GM23338 (cell line): ENCODE results near the gene IFITM10. TPM values are rescaled to one million over a fixed set of nuclear protein-coding genes. Genes with fewer than 3 reads are reported as not detected.

Source experiments
- ATAC-seq: fragments of 200-7000 bp; cut with Tn5 transposase; 3 replicates; pipeline ENCODE4 v1.9.1; 2020
- DNase-seq: peaks from one replicate; pipeline ENCODE4 v3.0.0-alpha.2; 2015; ENCODE audit warnings: low spot score
- H2AFZ ChIP-seq: fragments of 200-600 bp; sonication (generic); 2 replicates; pipeline ENCODE4 v1.8.0; 2016; ENCODE audit warnings: antibody characterized with exemption, mild to moderate bottlenecking, moderate library complexity
- H3F3A ChIP-seq: fragments of 200-600 bp; sonication (generic); replicated peaks from 2 replicates; pipeline ENCODE4 v1.8.0; 2017; ENCODE audit warnings: antibody characterized with exemption, mixed run types, low read depth
- H3K27ac ChIP-seq: fragments of 200-600 bp; sonication (generic); 2 replicates; pipeline ENCODE4 v1.6.1; 2016; ENCODE audit warnings: low read depth
- H3K27me3 ChIP-seq: fragments of 200-600 bp; sonication (generic); 2 replicates; pipeline ENCODE4 v1.8.0; 2016; ENCODE audit warnings: mild to moderate bottlenecking, mixed run types, moderate library complexity; ENCODE audit not compliant: insufficient read depth
- H3K36me3 ChIP-seq: fragments of 200-600 bp; sonication (generic); 2 replicates; pipeline ENCODE4 v1.8.0; 2016; ENCODE audit warnings: mild to moderate bottlenecking; ENCODE audit not compliant: insufficient read depth
- H3K4me1 ChIP-seq: fragments of 200-600 bp; sonication (generic); 2 replicates; pipeline ENCODE4 v1.8.0; 2016; ENCODE audit warnings: mild to moderate bottlenecking, moderate library complexity; ENCODE audit not compliant: insufficient read depth
- H3K4me2 ChIP-seq: fragments of 200-600 bp; sonication (generic); 2 replicates; pipeline ENCODE4 v1.7.1; 2017; ENCODE audit warnings: mixed run types
- H3K4me3 ChIP-seq: fragments of 200-600 bp; sonication (generic); 2 replicates; pipeline ENCODE4 v1.6.1; 2016; ENCODE audit warnings: mixed run types
- H3K79me2 ChIP-seq: fragments of 200-600 bp; sonication (generic); replicated peaks from 2 replicates; pipeline ENCODE4 v1.8.0; 2017; ENCODE audit warnings: mild to moderate bottlenecking; ENCODE audit not compliant: insufficient read depth
- H3K9me2 ChIP-seq: fragments of 200-600 bp; sonication (generic); 2 replicates; pipeline ENCODE4 v1.8.0; 2017; ENCODE audit not compliant: insufficient read depth
- H4K20me1 ChIP-seq: fragments of 200-600 bp; sonication (generic); replicated peaks from 2 replicates; pipeline ENCODE4 v1.8.0; 2017; ENCODE audit warnings: mild to moderate bottlenecking; ENCODE audit not compliant: insufficient read depth
- H3K27ac Mint-ChIP-seq: 2 replicates; pipeline ENCODE4 v1.8.0; 2020; ENCODE audit warnings: inconsistent platforms, mild to moderate bottlenecking, moderate library complexity, mixed read lengths
- H3K27me3 Mint-ChIP-seq: 3 replicates; pipeline ENCODE4 v1.8.0; 2022; ENCODE audit warnings: low read depth, mild to moderate bottlenecking, moderate library complexity, mixed read lengths, inconsistent platforms; ENCODE audit not compliant: insufficient read depth, poor library complexity
- H3K36me3 Mint-ChIP-seq: 3 replicates; pipeline ENCODE4 v1.8.0; 2021; ENCODE audit warnings: low read depth, mild to moderate bottlenecking, inconsistent platforms, moderate library complexity, mixed read lengths
- H3K4me1 Mint-ChIP-seq: 3 replicates; pipeline ENCODE4 v1.8.0; 2020; ENCODE audit warnings: mild to moderate bottlenecking, inconsistent platforms, mixed read lengths
- H3K4me3 Mint-ChIP-seq: 3 replicates; pipeline ENCODE4 v1.8.0; 2021; ENCODE audit warnings: moderate library complexity, mild to moderate bottlenecking, inconsistent platforms, mixed read lengths
- H3K9me3 Mint-ChIP-seq: 3 replicates; pipeline ENCODE4 v1.8.0; 2020; ENCODE audit warnings: moderate library complexity, mild to moderate bottlenecking, inconsistent platforms, mixed read lengths
- CREB1 ChIP-seq: fragments of 250-450 bp; sonication (Bioruptor Pico); IDR thresholded peaks from 2 replicates; pipeline ENCODE4 v1.5.0; 2020; ENCODE audit warnings: low read depth, mild to moderate bottlenecking, moderate library complexity
- EZH2 ChIP-seq: fragments of 200-600 bp; sonication (generic); IDR thresholded peaks from one replicate; pipeline ENCODE4 v1.8.0; 2017; ENCODE audit warnings: antibody characterized with exemption, mild to moderate bottlenecking, low read depth; ENCODE audit not compliant: unreplicated experiment
- EZH2phosphoT487 ChIP-seq: fragments of 200-600 bp; sonication (generic); IDR thresholded peaks from one replicate; pipeline ENCODE4 v1.8.1; 2018; ENCODE audit warnings: antibody characterized with exemption; ENCODE audit not compliant: unreplicated experiment
- JUNB ChIP-seq: IDR thresholded peaks from one replicate; pipeline ENCODE4 v1.6.1; 2016; ENCODE audit warnings: antibody characterized with exemption; ENCODE audit not compliant: unreplicated experiment
- NANOG ChIP-seq: IDR thresholded peaks from 2 replicates; pipeline ENCODE4 v1.6.1; 2016; ENCODE audit warnings: antibody characterized with exemption, borderline replicate concordance
- POLR2AphosphoS5 ChIP-seq: IDR thresholded peaks from 2 replicates; pipeline ENCODE4 v1.6.1; 2016; ENCODE audit warnings: antibody characterized with exemption, low read depth
- STAT1 ChIP-seq: IDR thresholded peaks from one replicate; pipeline ENCODE4 v1.6.1; 2016; ENCODE audit warnings: antibody characterized with exemption; ENCODE audit not compliant: unreplicated experiment
- ZNF114 ChIP-seq: fragments of 250-450 bp; sonication (Bioruptor Pico); IDR thresholded peaks from 2 replicates; pipeline ENCODE4 v1.5.0; 2020; ENCODE audit warnings: mild to moderate bottlenecking, moderate library complexity
- ZNF331 ChIP-seq: fragments of 250-450 bp; sonication (Bioruptor Pico); IDR thresholded peaks from 2 replicates; pipeline ENCODE4 v1.5.0; 2020; ENCODE audit warnings: low read depth, mild to moderate bottlenecking, moderate library complexity
- polyA plus RNA-seq: library from polyadenylated mRNA; unstranded; fragments of >200 nt; fragmentation: Nextera tagmentation; extraction: Ambion mirVana; gene quantifications from 2 replicates; pipeline ENCODE4 v1.2.1, GENCODE V29; 2016
- total RNA-seq: library from RNA; depleted of rRNA; stranded (reverse); fragments of >200 nt; shearing (Covaris generic); gene quantifications from 2 replicates; pipeline ENCODE4 v1.2.3, GENCODE V29; 2014
- TF ChIP-seq, protein P1 (sequence below), 2 experiments: fragments of 200-600 bp in 1 of 2; sonication (generic) in 1 of 2; conservative IDR thresholded peaks; 2 replicates each; pipeline versions ENCODE4 v1.5.1 to v1.6.1; 2016 to 2017; ENCODE audit warnings: antibody characterized with exemption in 2 of 2, low read depth in 2 of 2, mild to moderate bottlenecking in 2 of 2, moderate library complexity in 1 of 2
- TF ChIP-seq, protein P2 (sequence below): IDR thresholded peaks from one replicate; pipeline ENCODE4 v1.6.1; 2018; ENCODE audit warnings: antibody characterized with exemption; ENCODE audit not compliant: unreplicated experiment

IFITM10 gene
- total and polyA plus RNA-seq, 2 experiments from 2014 or later, result 0.06 TPM; not detected in 1

DNA sequence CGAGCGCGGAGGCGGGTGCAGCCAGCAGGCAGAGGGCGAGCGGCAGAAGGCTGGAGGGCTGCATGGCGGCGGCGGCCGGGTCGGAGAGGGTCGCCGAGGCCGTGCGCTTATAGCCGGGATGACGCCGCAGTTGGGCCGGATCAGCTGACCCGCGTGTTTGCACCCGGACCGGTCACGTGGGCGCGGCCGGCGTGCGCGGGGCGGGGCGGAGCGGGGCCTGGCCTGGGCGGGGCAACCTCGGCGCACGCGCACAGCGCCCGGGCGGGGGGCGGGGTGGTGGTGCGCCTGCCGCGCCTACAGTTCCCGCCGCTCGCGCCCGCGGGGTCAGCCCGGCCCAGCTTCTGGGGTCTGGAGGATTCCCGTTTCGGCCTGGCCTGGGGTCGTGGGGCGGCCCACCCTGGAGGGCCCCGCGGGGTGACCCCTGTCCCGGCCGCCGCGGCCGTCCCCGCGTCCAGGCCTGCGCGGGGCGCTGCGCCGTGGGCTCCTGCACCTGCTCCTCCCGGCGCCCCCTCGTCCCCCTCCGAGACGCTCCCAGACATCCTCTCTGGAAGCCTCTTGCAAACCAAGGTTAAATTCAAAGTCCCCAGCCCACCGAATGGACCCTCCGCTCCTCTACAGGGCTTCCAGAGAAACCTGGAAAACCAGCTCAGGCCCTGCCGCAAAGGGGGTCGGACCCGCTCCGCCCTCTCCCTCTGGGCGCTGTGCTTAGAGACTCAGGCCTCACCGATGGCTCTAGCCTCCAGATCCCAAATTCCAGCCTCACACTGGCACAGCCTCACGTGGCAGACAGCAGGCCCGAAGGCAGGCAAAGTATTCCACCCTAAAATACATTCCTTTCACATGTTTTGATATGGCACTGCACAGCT lies 13.6 kb upstream of the IFITM10 start, which contains the start of gene CTSD:
Gene CTSD, minus strand, starts transcription at position 132 of the 866 bp plus-strand sequence. Its CDS starts 68 bp downstream, at position 64.
- H2AFZ ChIP-seq, result peak within 1 kb of the TSS; percentile 96
- H3K4me3 Mint-ChIP-seq, result peak within 1 kb of the TSS; percentile 91
- no peaks in the 10 kb centered on the region for H3K36me3 Mint-ChIP-seq

DNA sequence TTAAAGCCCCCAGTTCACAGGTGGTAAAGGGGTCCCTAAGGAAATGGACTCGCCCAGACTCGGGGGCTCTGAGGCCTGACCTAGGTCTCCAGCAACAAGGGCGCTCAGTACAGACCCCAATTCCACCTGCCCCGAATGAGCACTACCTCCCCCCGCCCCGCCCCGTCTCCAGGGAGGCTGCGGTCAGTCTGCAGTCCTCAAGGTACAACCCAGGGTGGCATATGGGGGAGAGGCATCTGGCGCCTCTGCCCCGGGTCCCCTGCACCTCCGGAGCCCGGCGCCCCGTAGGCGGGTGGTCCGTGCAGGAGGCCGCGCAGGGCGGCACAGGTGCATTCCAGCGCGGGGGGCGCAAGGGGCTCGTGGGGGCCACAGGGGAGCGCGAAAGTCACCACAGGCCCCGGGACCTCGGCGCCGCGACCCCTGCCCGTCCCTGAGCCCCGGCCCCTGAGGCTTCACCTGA lies 13.0 kb upstream of the IFITM10 start:
- peak; percentile 29 for ATAC-seq
- no peaks in the 10 kb centered on the region for H3K27me3 ChIP-seq
- H3F3A ChIP-seq, result no peaks in the 10 kb centered on the region
- no peak overlapping the region; the same call in 1 of the 2 replicates for H2AFZ ChIP-seq
- Mint-ChIP-seq H3K9me3 (no peaks in the 10 kb centered on the region), H3K36me3 (no peaks in the 10 kb centered on the region), H3K27ac (no peak overlapping the region), H3K27me3 (peaks cover 7% of the 10 kb centered on the region), H3K4me3 (peak overlapping the region; percentile 73), H3K4me1 (no peaks in the 10 kb centered on the region; the same call in 2 of the 3 replicates)
- peak overlapping the region; percentile 90 for H3K4me2 ChIP-seq
- peaks cover 5% of the 10 kb centered on the region for H3K79me2 ChIP-seq
- peak overlapping the region; percentile 86 for H3K4me3 ChIP-seq
- no peak for DNase-seq
- no peaks in the 10 kb centered on the region for H3K36me3 ChIP-seq
- no peaks in the 10 kb centered on the region for H3K9me2 ChIP-seq
- no peak for TF ChIP-seq JUNB
- no peak for TF ChIP-seq NANOG
- TF ChIP-seq EZH2phosphoT487, result no peak
- TF ChIP-seq STAT1, result no peak
- no peak for TF ChIP-seq POLR2AphosphoS5
- TF ChIP-seq ZNF331 (CRISPR knock-in tag), result no peak
- TF ChIP-seq, protein P1, sequence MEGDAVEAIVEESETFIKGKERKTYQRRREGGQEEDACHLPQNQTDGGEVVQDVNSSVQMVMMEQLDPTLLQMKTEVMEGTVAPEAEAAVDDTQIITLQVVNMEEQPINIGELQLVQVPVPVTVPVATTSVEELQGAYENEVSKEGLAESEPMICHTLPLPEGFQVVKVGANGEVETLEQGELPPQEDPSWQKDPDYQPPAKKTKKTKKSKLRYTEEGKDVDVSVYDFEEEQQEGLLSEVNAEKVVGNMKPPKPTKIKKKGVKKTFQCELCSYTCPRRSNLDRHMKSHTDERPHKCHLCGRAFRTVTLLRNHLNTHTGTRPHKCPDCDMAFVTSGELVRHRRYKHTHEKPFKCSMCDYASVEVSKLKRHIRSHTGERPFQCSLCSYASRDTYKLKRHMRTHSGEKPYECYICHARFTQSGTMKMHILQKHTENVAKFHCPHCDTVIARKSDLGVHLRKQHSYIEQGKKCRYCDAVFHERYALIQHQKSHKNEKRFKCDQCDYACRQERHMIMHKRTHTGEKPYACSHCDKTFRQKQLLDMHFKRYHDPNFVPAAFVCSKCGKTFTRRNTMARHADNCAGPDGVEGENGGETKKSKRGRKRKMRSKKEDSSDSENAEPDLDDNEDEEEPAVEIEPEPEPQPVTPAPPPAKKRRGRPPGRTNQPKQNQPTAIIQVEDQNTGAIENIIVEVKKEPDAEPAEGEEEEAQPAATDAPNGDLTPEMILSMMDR (conservative IDR thresholded peaks at IDR 0.05; ENCODE audit: low read depth in 2 of 2), result no peak
- no peak for TF ChIP-seq EZH2
- TF ChIP-seq CREB1 (CRISPR knock-in tag), result no peak
- TF ChIP-seq, protein P2, sequence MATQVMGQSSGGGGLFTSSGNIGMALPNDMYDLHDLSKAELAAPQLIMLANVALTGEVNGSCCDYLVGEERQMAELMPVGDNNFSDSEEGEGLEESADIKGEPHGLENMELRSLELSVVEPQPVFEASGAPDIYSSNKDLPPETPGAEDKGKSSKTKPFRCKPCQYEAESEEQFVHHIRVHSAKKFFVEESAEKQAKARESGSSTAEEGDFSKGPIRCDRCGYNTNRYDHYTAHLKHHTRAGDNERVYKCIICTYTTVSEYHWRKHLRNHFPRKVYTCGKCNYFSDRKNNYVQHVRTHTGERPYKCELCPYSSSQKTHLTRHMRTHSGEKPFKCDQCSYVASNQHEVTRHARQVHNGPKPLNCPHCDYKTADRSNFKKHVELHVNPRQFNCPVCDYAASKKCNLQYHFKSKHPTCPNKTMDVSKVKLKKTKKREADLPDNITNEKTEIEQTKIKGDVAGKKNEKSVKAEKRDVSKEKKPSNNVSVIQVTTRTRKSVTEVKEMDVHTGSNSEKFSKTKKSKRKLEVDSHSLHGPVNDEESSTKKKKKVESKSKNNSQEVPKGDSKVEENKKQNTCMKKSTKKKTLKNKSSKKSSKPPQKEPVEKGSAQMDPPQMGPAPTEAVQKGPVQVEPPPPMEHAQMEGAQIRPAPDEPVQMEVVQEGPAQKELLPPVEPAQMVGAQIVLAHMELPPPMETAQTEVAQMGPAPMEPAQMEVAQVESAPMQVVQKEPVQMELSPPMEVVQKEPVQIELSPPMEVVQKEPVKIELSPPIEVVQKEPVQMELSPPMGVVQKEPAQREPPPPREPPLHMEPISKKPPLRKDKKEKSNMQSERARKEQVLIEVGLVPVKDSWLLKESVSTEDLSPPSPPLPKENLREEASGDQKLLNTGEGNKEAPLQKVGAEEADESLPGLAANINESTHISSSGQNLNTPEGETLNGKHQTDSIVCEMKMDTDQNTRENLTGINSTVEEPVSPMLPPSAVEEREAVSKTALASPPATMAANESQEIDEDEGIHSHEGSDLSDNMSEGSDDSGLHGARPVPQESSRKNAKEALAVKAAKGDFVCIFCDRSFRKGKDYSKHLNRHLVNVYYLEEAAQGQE, result no peak
- no peak for TF ChIP-seq ZNF114
- no peaks in the 10 kb centered on the region; the same call in 1 of the 2 replicates for H3K4me1 ChIP-seq
- no peaks in the 10 kb centered on the region for H4K20me1 ChIP-seq
- no peak overlapping the region for H3K27ac ChIP-seq

More for the DNA sequence above, 13.6 kb upstream of the IFITM10 start, which contains the start of gene CTSD:
- no peaks in the 10 kb centered on the region for H3K9me3 Mint-ChIP-seq
- peaks cover 5% of the 10 kb centered on the region for H3K79me2 ChIP-seq
- H3F3A ChIP-seq, result no peaks in the 10 kb centered on the region
- H3K9me2 ChIP-seq, result no peaks in the 10 kb centered on the region
- H3K4me1 ChIP-seq, result no peaks in the 10 kb centered on the region; the same call in 1 of the 2 replicates
- H3K4me2 ChIP-seq, result peak within 1 kb of the TSS; percentile 90
- peak; percentile 81 for TF ChIP-seq CREB1 (CRISPR knock-in tag)
- TF ChIP-seq POLR2AphosphoS5, result peak; percentile 49; the same call in 1 of the 2 replicates
- TF ChIP-seq NANOG, result no peak
- H4K20me1 ChIP-seq, result no peaks in the 10 kb centered on the region
- peak; percentile 91 for DNase-seq
- peak within 1 kb of the TSS; percentile 92 for H3K27ac Mint-ChIP-seq
- no peaks in the 10 kb centered on the region for H3K27me3 ChIP-seq
- H3K27me3 Mint-ChIP-seq, result peaks cover 12% of the 10 kb centered on the region
- no peak within 1 kb of the TSS for H3K27ac ChIP-seq
- peak; percentile 65 for ATAC-seq
- peak within 1 kb of the TSS; percentile 86 for H3K4me3 ChIP-seq
- H3K36me3 ChIP-seq, result no peaks in the 10 kb centered on the region
- no peaks in the 10 kb centered on the region; the same call in 2 of the 3 replicates for H3K4me1 Mint-ChIP-seq
